GM23338 (cell line): ENCODE data around the gene ANOS1. TPM values are rescaled to one million over a fixed set of nuclear protein-coding genes. Genes with fewer than 3 reads are reported as not detected.
A peak's percentile ranks its signal among the peaks of the same experiment; 100 is the strongest.

Source experiments
- ATAC-seq: fragments of 200-7000 bp; cut with Tn5 transposase; 3 replicates; pipeline ENCODE4 v1.9.1; 2020
- DNase-seq: peaks from one replicate; pipeline ENCODE4 v3.0.0-alpha.2; 2015; ENCODE audit warnings: low spot score
- H2AFZ ChIP-seq: fragments of 200-600 bp; sonication (generic); 2 replicates; pipeline ENCODE4 v1.8.0; 2016; ENCODE audit warnings: antibody characterized with exemption, mild to moderate bottlenecking, moderate library complexity
- H3F3A ChIP-seq: fragments of 200-600 bp; sonication (generic); replicated peaks from 2 replicates; pipeline ENCODE4 v1.8.0; 2017; ENCODE audit warnings: antibody characterized with exemption, mixed run types, low read depth
- H3K27ac ChIP-seq: fragments of 200-600 bp; sonication (generic); 2 replicates; pipeline ENCODE4 v1.6.1; 2016; ENCODE audit warnings: low read depth
- H3K27me3 ChIP-seq: fragments of 200-600 bp; sonication (generic); 2 replicates; pipeline ENCODE4 v1.8.0; 2016; ENCODE audit warnings: mild to moderate bottlenecking, mixed run types, moderate library complexity; ENCODE audit not compliant: insufficient read depth
- H3K36me3 ChIP-seq: fragments of 200-600 bp; sonication (generic); 2 replicates; pipeline ENCODE4 v1.8.0; 2016; ENCODE audit warnings: mild to moderate bottlenecking; ENCODE audit not compliant: insufficient read depth
- H3K4me1 ChIP-seq: fragments of 200-600 bp; sonication (generic); 2 replicates; pipeline ENCODE4 v1.8.0; 2016; ENCODE audit warnings: mild to moderate bottlenecking, moderate library complexity; ENCODE audit not compliant: insufficient read depth
- H3K4me2 ChIP-seq: fragments of 200-600 bp; sonication (generic); 2 replicates; pipeline ENCODE4 v1.7.1; 2017; ENCODE audit warnings: mixed run types
- H3K4me3 ChIP-seq: fragments of 200-600 bp; sonication (generic); 2 replicates; pipeline ENCODE4 v1.6.1; 2016; ENCODE audit warnings: mixed run types
- H3K79me2 ChIP-seq: fragments of 200-600 bp; sonication (generic); replicated peaks from 2 replicates; pipeline ENCODE4 v1.8.0; 2017; ENCODE audit warnings: mild to moderate bottlenecking; ENCODE audit not compliant: insufficient read depth
- H3K9me2 ChIP-seq: fragments of 200-600 bp; sonication (generic); 2 replicates; pipeline ENCODE4 v1.8.0; 2017; ENCODE audit not compliant: insufficient read depth
- H4K20me1 ChIP-seq: fragments of 200-600 bp; sonication (generic); replicated peaks from 2 replicates; pipeline ENCODE4 v1.8.0; 2017; ENCODE audit warnings: mild to moderate bottlenecking; ENCODE audit not compliant: insufficient read depth
- H3K27ac Mint-ChIP-seq: 2 replicates; pipeline ENCODE4 v1.8.0; 2020; ENCODE audit warnings: inconsistent platforms, mild to moderate bottlenecking, moderate library complexity, mixed read lengths
- H3K27me3 Mint-ChIP-seq: 3 replicates; pipeline ENCODE4 v1.8.0; 2022; ENCODE audit warnings: low read depth, mild to moderate bottlenecking, moderate library complexity, mixed read lengths, inconsistent platforms; ENCODE audit not compliant: insufficient read depth, poor library complexity
- H3K36me3 Mint-ChIP-seq: 3 replicates; pipeline ENCODE4 v1.8.0; 2021; ENCODE audit warnings: low read depth, mild to moderate bottlenecking, inconsistent platforms, moderate library complexity, mixed read lengths
- H3K4me1 Mint-ChIP-seq: 3 replicates; pipeline ENCODE4 v1.8.0; 2020; ENCODE audit warnings: mild to moderate bottlenecking, inconsistent platforms, mixed read lengths
- H3K4me3 Mint-ChIP-seq: 3 replicates; pipeline ENCODE4 v1.8.0; 2021; ENCODE audit warnings: moderate library complexity, mild to moderate bottlenecking, inconsistent platforms, mixed read lengths
- H3K9me3 Mint-ChIP-seq: 3 replicates; pipeline ENCODE4 v1.8.0; 2020; ENCODE audit warnings: moderate library complexity, mild to moderate bottlenecking, inconsistent platforms, mixed read lengths
- CTCF ChIP-seq, 2 experiments: fragments of 200-600 bp in 1 of 2; sonication (generic) in 1 of 2; conservative IDR thresholded peaks; 2 replicates each; pipeline versions ENCODE4 v1.5.1 to v1.6.1; 2016 to 2017; ENCODE audit warnings: antibody characterized with exemption in 2 of 2, low read depth in 2 of 2, mild to moderate bottlenecking in 2 of 2, moderate library complexity in 1 of 2
- EZH2phosphoT487 ChIP-seq: fragments of 200-600 bp; sonication (generic); IDR thresholded peaks from one replicate; pipeline ENCODE4 v1.8.1; 2018; ENCODE audit warnings: antibody characterized with exemption; ENCODE audit not compliant: unreplicated experiment
- NANOG ChIP-seq: IDR thresholded peaks from 2 replicates; pipeline ENCODE4 v1.6.1; 2016; ENCODE audit warnings: antibody characterized with exemption, borderline replicate concordance
- POLR2AphosphoS5 ChIP-seq: IDR thresholded peaks from 2 replicates; pipeline ENCODE4 v1.6.1; 2016; ENCODE audit warnings: antibody characterized with exemption, low read depth
- REST ChIP-seq: IDR thresholded peaks from one replicate; pipeline ENCODE4 v1.6.1; 2018; ENCODE audit warnings: antibody characterized with exemption; ENCODE audit not compliant: unreplicated experiment
- STAT1 ChIP-seq: IDR thresholded peaks from one replicate; pipeline ENCODE4 v1.6.1; 2016; ENCODE audit warnings: antibody characterized with exemption; ENCODE audit not compliant: unreplicated experiment
- ZNF114 ChIP-seq: fragments of 250-450 bp; sonication (Bioruptor Pico); IDR thresholded peaks from 2 replicates; pipeline ENCODE4 v1.5.0; 2020; ENCODE audit warnings: mild to moderate bottlenecking, moderate library complexity
- long read RNA-seq: library from polyadenylated mRNA; unstranded; transcript quantifications from one replicate; pipeline ENCODE4 v2.0.0, GENCODE V29; 2020; ENCODE audit not compliant: unreplicated experiment
- polyA plus RNA-seq: library from polyadenylated mRNA; unstranded; fragments of >200 nt; fragmentation: Nextera tagmentation; extraction: Ambion mirVana; gene quantifications from 2 replicates; pipeline ENCODE4 v1.2.1, GENCODE V29; 2016
- total RNA-seq: library from RNA; depleted of rRNA; stranded (reverse); fragments of >200 nt; shearing (Covaris generic); gene quantifications from 2 replicates; pipeline ENCODE4 v1.2.3, GENCODE V29; 2014; rRNA removed

The ANOS1 gene
- total RNA-seq (65.7 and 68.5 TPM in 2 replicates), polyA plus RNA-seq (20.8 and 21.8 TPM in 2 replicates)
- long read RNA-seq, full-length matches to known transcripts: 2 of 14 reads
- long read RNA-seq, partial matches to known transcripts: 1 of 14 reads
- long read RNA-seq, other reads (novel, unspliced or antisense): 11 of 14 reads

- peak; percentile 70 for TF ChIP-seq POLR2AphosphoS5
- TF ChIP-seq REST: no peak
- no peaks in the 10 kb centered on the region for H3F3A ChIP-seq
- peaks cover 4% of the 10 kb centered on the region; the same call in 1 of the 2 replicates for H3K27me3 ChIP-seq
- H2AFZ ChIP-seq: no peak within 1 kb of the TSS
- peaks cover 27% of the 10 kb centered on the region; the same call in 2 of the 3 replicates for H3K36me3 Mint-ChIP-seq
- DNase-seq (peak; percentile 76), ATAC-seq (peak; percentile 86)
- peaks cover 21% of the 10 kb centered on the region; the same call in 1 of the 2 replicates for H3K4me1 ChIP-seq
- peak within 1 kb of the TSS; percentile 96 for H3K4me3 Mint-ChIP-seq
- H3K4me2 ChIP-seq: peak within 1 kb of the TSS; percentile 78
- no peaks in the 10 kb centered on the region for H3K36me3 ChIP-seq
- peaks cover 37% of the 10 kb centered on the region for H3K4me1 Mint-ChIP-seq
- H3K9me3 Mint-ChIP-seq: no peaks in the 10 kb centered on the region; the same call in 2 of the 3 replicates
- H3K27ac ChIP-seq: no peak within 1 kb of the TSS
- H3K79me2 ChIP-seq: peaks cover 48% of the 10 kb centered on the region
- no peak within 1 kb of the TSS for H3K27ac Mint-ChIP-seq
- peak within 1 kb of the TSS; percentile 76 for H3K4me3 ChIP-seq
- H3K27me3 Mint-ChIP-seq: peaks cover 9% of the 10 kb centered on the region
- no peaks in the 10 kb centered on the region for H3K9me2 ChIP-seq
- peaks cover 4% of the 10 kb centered on the region; the same call in 1 of the 2 replicates for H4K20me1 ChIP-seq
Measured at GRCh38 chrX:8731559-8732395, at the start of gene ANOS1. Gene ANOS1, minus strand, starts transcription at chrX:8732137. Its CDS starts 101 bp downstream, at chrX:8732036.

GRCh38 chrX:8773117-8773516 is 41.2 kb upstream of the ANOS1 start:
- Mint-ChIP-seq H3K9me3 (no peaks in the 10 kb centered on the region), H3K36me3 (no peaks in the 10 kb centered on the region), H3K4me3 (no peak overlapping the region), H3K27me3 (no peaks in the 10 kb centered on the region), H3K4me1 (no peaks in the 10 kb centered on the region), H3K27ac (no peak overlapping the region)
- no peak overlapping the region for H3K4me3 ChIP-seq
- H3K4me1 ChIP-seq: no peaks in the 10 kb centered on the region
- H3K4me2 ChIP-seq: no peak overlapping the region
- no peaks in the 10 kb centered on the region for H3K36me3 ChIP-seq
- no peaks in the 10 kb centered on the region for H4K20me1 ChIP-seq
- no peaks in the 10 kb centered on the region for H3K9me2 ChIP-seq
- H3K27ac ChIP-seq: no peak overlapping the region
- no peaks in the 10 kb centered on the region for H3F3A ChIP-seq
- no peaks in the 10 kb centered on the region for H3K27me3 ChIP-seq
- ATAC-seq: no peak
- H3K79me2 ChIP-seq: no peaks in the 10 kb centered on the region
- H2AFZ ChIP-seq: 0 out of 2 replicates have a peak overlapping the region, but pooled peaks have one; percentile 52
- no peak for DNase-seq
- TF ChIP-seq CTCF (conservative IDR thresholded peaks at IDR 0.05; ENCODE audit: low read depth in 2 of 2): no peak
- no peak for TF ChIP-seq ZNF114 (CRISPR knock-in tag)
- no peak for TF ChIP-seq NANOG
- no peak for TF ChIP-seq STAT1
- TF ChIP-seq EZH2phosphoT487: no peak
- TF ChIP-seq REST: no peak
